ENCODE results near the gene DPH1.

The DPH1 gene

DNA sequence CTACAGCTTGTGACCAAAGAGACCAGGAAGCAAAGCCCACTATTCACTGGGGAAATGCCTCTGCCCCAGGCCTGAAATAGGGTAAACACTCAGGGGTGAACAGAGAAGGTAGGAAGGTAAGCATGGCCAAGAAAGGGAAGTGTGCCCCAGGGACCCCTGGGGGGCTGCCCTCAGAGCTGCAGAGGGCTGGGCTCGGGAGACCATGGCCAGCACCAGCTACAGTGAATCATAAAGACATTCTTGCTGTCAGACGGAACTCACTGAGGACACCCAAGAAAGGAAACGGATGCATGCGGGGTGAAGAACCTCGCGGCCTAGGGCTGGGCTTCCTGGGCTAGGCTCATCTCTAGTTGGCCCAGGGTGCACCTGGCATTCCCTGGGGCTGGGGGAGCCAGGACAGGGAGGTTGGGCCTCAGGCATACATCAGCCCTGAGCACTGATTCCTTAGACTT is 34.6 kb downstream of the DPH1 start:
- peaks cover 40% of the 10 kb centered on the region for H3K4me1 ChIP-seq (ENCODE audit: insufficient read depth, insufficient read length)

DNA sequence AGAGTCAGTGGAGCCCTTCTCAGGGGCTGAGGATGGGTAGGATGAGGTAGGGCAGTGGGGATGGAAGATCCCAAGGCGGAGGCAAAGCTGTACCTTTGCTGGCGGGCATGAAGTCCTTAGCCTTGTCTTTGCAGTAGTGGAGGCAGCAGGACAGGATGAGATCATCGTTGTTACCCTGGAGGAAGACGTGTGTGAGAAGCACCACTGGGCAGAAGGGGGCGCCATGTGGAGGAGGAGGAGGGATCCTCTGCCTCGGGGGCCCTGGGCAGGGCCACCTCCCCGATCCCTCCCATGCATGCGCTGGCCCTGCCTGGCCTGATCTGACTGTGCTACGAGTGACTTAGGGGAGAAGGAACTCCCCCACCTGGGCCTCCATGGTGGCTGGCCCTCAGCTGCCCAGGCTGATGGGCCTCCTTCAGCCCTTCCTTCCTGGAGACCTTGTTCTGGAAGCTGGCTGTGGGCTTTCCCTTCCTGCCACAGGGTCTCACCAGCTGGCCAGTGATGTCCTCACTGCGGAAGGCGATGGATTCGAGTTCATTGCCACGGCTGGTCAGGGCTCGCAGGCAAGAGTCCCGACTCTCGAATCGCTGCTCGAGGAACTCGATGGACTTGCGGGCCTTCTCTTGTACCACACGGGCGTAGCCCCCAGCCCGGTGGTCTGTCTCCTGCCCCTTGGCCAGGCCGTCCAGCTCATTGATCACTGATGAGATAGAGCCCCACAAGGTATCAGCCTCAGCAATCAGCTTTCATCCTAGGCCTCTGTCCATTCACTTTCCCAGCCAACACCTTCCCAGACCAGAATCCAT is 35.2 kb downstream of the DPH1 start:
- Histone ChIP-seq H3K4me1 (ENCODE audit: insufficient read depth, insufficient read length) (peaks cover 40% of the 10 kb centered on the region), H3K4me3 (ENCODE audit: insufficient read length, low read depth) (no peak overlapping the region), H3K36me3 (ENCODE audit: insufficient read depth, insufficient read length, low read length) (peaks cover 22% of the 10 kb centered on the region), H3K9ac (ENCODE audit: insufficient read length, low read depth) (no peak overlapping the region), H3K9me3 (ENCODE audit: insufficient read depth, low read length) (no peaks in the 10 kb centered on the region), H3K27me3 (ENCODE audit: insufficient read depth, insufficient read length) (peaks cover 2% of the 10 kb centered on the region)
- TF ChIP-seq SUZ12 (IDR thresholded peaks at IDR 0.05; ENCODE audit: extremely low read depth, insufficient read depth, insufficient read length) = no peak
- no peak for TF ChIP-seq ZNF274 (IDR thresholded peaks at IDR 0.05; ENCODE audit: low read depth, low read length)
- TF ChIP-seq YY1 (IDR thresholded peaks at IDR 0.05; ENCODE audit: insufficient read depth, insufficient read length) = no peak
- DNase-seq (ENCODE audit: low read depth, low spot score) = no peak

More for the DNA sequence above, 34.6 kb downstream of the DPH1 start:
- no peaks in the 10 kb centered on the region for H3K9me3 ChIP-seq (ENCODE audit: insufficient read depth, low read length)
- no peak for TF ChIP-seq SUZ12 (IDR thresholded peaks at IDR 0.05; ENCODE audit: extremely low read depth, insufficient read depth, insufficient read length)
- TF ChIP-seq ZNF274 (IDR thresholded peaks at IDR 0.05; ENCODE audit: low read depth, low read length) = no peak
- no peak for TF ChIP-seq YY1 (IDR thresholded peaks at IDR 0.05; ENCODE audit: insufficient read depth, insufficient read length)
- no peak overlapping the region for H3K4me3 ChIP-seq (ENCODE audit: insufficient read length, low read depth)
- peaks cover 22% of the 10 kb centered on the region for H3K36me3 ChIP-seq (ENCODE audit: insufficient read depth, insufficient read length, low read length)
- no peak for DNase-seq (ENCODE audit: low read depth, low spot score)
- H3K27me3 ChIP-seq (ENCODE audit: insufficient read depth, insufficient read length) = peaks cover 2% of the 10 kb centered on the region
- H3K9ac ChIP-seq (ENCODE audit: insufficient read length, low read depth) = no peak overlapping the region

DNA sequence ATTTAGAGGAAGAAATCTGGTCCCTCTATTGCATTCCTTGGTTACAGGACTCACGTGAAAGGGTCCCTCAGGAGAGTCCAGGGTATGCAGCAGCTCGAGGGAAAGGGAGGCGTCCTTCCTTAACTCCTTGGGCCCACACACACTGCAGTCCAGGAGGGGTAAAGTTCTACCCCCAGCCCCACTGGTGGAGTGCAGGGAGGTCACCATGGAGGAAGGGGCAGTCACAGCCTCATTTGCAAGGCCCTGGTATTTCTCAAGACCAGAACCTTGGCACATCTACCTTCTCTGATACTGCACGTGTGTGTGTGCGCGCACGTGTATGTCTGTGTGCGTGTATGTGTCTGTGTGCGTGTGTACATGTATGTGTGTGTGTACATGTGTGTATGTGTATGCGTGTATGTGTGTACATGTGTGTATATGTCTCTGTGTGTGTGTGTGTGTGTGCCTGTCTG is 36.0 kb downstream of the DPH1 start:
- Histone ChIP-seq H3K4me1 (ENCODE audit: insufficient read depth, insufficient read length) (peaks cover 46% of the 10 kb centered on the region), H3K36me3 (ENCODE audit: insufficient read depth, insufficient read length, low read length) (peaks cover 21% of the 10 kb centered on the region), H3K9me3 (ENCODE audit: insufficient read depth, low read length) (no peaks in the 10 kb centered on the region), H3K4me3 (ENCODE audit: insufficient read length, low read depth) (no peak overlapping the region), H3K27me3 (ENCODE audit: insufficient read depth, insufficient read length) (no peaks in the 10 kb centered on the region), H3K9ac (ENCODE audit: insufficient read length, low read depth) (peak overlapping the region; percentile 15)
- TF ChIP-seq ZNF274 (IDR thresholded peaks at IDR 0.05; ENCODE audit: low read depth, low read length) (no peak), YY1 (IDR thresholded peaks at IDR 0.05; ENCODE audit: insufficient read depth, insufficient read length) (no peak), SUZ12 (IDR thresholded peaks at IDR 0.05; ENCODE audit: extremely low read depth, insufficient read depth, insufficient read length) (no peak)
- no peak for DNase-seq (ENCODE audit: low read depth, low spot score)

DNA sequence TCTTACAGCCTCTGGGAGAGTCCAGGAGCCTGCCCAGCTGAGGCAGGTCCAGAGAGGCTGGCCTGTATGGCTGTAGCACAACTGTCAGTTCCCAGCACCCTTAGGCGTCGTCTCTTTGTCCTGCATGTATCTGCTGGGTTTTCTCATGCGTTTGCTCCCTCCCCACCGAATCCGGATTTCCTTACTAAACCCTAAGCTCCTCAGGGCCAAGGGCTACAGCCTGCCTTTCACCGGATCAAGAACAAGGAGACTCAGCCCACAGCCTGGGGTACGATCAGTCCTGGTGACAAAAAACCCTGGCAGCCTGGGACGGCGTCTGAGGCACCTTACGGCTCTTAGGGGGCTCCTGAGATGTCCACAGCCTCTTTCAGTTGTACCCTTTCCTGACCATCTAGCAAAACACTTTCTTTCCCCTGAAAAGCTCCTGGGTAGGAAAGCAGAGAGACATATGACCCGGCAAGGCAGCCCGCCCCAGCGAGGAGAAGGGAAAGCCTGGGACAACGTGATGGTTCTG is 37.2 kb downstream of the DPH1 start:
- H3K27me3 ChIP-seq (ENCODE audit: insufficient read depth, insufficient read length) = no peaks in the 10 kb centered on the region
- H3K4me1 ChIP-seq (ENCODE audit: insufficient read depth, insufficient read length) = peaks cover 54% of the 10 kb centered on the region
- no peak overlapping the region for H3K4me3 ChIP-seq (ENCODE audit: insufficient read length, low read depth)
- no peak for DNase-seq (ENCODE audit: low read depth, low spot score)
- peak overlapping the region; percentile 5 for H3K9ac ChIP-seq (ENCODE audit: insufficient read length, low read depth)
- H3K36me3 ChIP-seq (ENCODE audit: insufficient read depth, insufficient read length, low read length) = peaks cover 25% of the 10 kb centered on the region
- H3K9me3 ChIP-seq (ENCODE audit: insufficient read depth, low read length) = no peaks in the 10 kb centered on the region
- no peak for TF ChIP-seq ZNF274 (IDR thresholded peaks at IDR 0.05; ENCODE audit: low read depth, low read length)
- no peak for TF ChIP-seq YY1 (IDR thresholded peaks at IDR 0.05; ENCODE audit: insufficient read depth, insufficient read length)
- TF ChIP-seq SUZ12 (IDR thresholded peaks at IDR 0.05; ENCODE audit: extremely low read depth, insufficient read depth, insufficient read length) = no peak

DNA sequence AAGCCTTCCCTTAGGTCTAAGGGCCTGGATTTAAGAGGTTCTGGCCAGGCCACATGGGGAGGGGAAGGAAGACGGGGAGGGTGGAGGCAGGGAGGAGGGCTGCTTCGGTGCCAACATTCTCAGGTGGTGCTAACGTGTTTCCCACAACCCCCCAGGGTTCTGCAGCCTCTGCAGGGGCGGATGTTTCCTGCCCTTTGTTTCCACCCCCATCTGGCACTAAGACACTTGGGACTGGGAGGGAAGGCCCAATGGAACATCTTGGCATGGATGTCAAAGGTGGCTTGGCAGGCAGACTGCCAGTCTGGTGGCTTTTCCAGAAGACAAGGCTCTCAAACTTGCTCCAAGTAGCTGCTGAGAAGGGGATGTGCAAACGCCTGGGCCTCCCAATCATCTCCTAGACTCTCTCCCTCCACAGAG is 37.7 kb downstream of the DPH1 start:
- no peaks in the 10 kb centered on the region for H3K9me3 ChIP-seq (ENCODE audit: insufficient read depth, low read length)
- H3K36me3 ChIP-seq (ENCODE audit: insufficient read depth, insufficient read length, low read length) = peaks cover 25% of the 10 kb centered on the region
- H3K9ac ChIP-seq (ENCODE audit: insufficient read length, low read depth) = no peak overlapping the region
- no peak for DNase-seq (ENCODE audit: low read depth, low spot score)
- H3K4me1 ChIP-seq (ENCODE audit: insufficient read depth, insufficient read length) = peaks cover 54% of the 10 kb centered on the region
- H3K27me3 ChIP-seq (ENCODE audit: insufficient read depth, insufficient read length) = no peaks in the 10 kb centered on the region
- H3K4me3 ChIP-seq (ENCODE audit: insufficient read length, low read depth) = no peak overlapping the region
- TF ChIP-seq ZNF274 (IDR thresholded peaks at IDR 0.05; ENCODE audit: low read depth, low read length) = no peak

DNA sequence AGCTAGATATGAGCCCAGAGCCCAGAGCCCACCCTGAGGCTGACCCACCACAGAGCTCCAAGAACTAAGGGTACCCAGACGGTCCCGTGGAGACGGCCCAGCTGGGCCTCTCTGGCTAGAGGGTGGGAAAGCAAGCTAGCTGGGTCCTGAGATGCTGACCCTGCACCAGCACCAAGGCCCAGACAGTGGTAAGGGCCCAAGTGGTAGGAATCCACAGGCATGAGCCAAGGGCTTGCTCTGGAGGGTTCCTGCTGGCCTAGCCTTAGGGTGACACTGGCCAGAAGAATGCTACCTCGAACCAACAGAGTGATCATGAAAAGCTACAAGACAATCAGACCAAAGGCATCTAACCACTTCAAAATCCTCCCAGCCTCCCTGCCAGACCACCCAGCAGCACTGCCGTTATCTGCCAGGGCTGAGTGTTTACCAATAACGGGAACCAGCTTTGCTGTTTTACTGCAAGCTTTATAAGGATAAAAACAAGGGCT is 38.1 kb downstream of the DPH1 start:
- no peak overlapping the region for H3K4me3 ChIP-seq (ENCODE audit: insufficient read length, low read depth)
- H3K36me3 ChIP-seq (ENCODE audit: insufficient read depth, insufficient read length, low read length) = peaks cover 25% of the 10 kb centered on the region
- peaks cover 50% of the 10 kb centered on the region for H3K4me1 ChIP-seq (ENCODE audit: insufficient read depth, insufficient read length)
- H3K9ac ChIP-seq (ENCODE audit: insufficient read length, low read depth) = no peak overlapping the region
- TF ChIP-seq SUZ12 (IDR thresholded peaks at IDR 0.05; ENCODE audit: extremely low read depth, insufficient read depth, insufficient read length) (no peak), YY1 (IDR thresholded peaks at IDR 0.05; ENCODE audit: insufficient read depth, insufficient read length) (no peak), ZNF274 (IDR thresholded peaks at IDR 0.05; ENCODE audit: low read depth, low read length) (no peak)
- DNase-seq (ENCODE audit: low read depth, low spot score) = no peak
- H3K27me3 ChIP-seq (ENCODE audit: insufficient read depth, insufficient read length) = no peaks in the 10 kb centered on the region
- H3K9me3 ChIP-seq (ENCODE audit: insufficient read depth, low read length) = no peaks in the 10 kb centered on the region

DNA sequence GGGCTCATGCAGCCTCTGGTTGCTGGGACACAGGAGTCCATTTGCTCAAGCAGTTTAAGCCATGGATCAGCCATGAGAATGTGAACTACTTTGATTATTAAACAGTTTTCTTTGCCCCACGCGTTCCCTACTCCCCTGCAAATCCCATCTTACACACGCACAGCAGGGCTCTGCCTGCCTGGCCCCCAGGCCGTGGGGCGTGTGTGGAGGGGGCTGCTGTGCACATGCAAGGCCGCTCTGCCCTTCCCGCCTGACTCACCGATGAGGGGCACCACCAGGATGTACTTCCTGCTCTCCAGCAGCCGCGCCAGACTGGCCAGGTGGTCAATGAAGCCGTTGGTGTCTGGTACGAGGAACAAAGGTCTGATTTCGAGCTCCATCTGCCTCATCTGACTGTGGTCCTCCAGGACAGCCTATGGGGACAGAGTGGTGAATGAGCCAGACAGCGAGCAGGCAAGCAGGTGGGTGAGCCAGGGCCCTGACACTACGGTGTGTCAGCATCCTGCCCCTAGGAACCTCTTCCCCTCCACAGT is 38.6 kb downstream of the DPH1 start:
- Histone ChIP-seq H3K36me3 (ENCODE audit: insufficient read depth, insufficient read length, low read length) (peaks cover 25% of the 10 kb centered on the region), H3K9ac (ENCODE audit: insufficient read length, low read depth) (peak overlapping the region; percentile 24)

More for the DNA sequence above, 38.6 kb downstream of the DPH1 start:
- Histone ChIP-seq H3K4me1 (ENCODE audit: insufficient read depth, insufficient read length) (peaks cover 46% of the 10 kb centered on the region), H3K27me3 (ENCODE audit: insufficient read depth, insufficient read length) (no peaks in the 10 kb centered on the region), H3K9me3 (ENCODE audit: insufficient read depth, low read length) (no peaks in the 10 kb centered on the region), H3K4me3 (ENCODE audit: insufficient read length, low read depth) (no peak overlapping the region)
- no peak for DNase-seq (ENCODE audit: low read depth, low spot score)
- no peak for TF ChIP-seq YY1 (IDR thresholded peaks at IDR 0.05; ENCODE audit: insufficient read depth, insufficient read length)
- no peak for TF ChIP-seq ZNF274 (IDR thresholded peaks at IDR 0.05; ENCODE audit: low read depth, low read length)
- TF ChIP-seq SUZ12 (IDR thresholded peaks at IDR 0.05; ENCODE audit: extremely low read depth, insufficient read depth, insufficient read length) = no peak
